PC-3 (cell line): ENCODE data around the gene RGS9. TPM values are rescaled to one million over a fixed set of nuclear protein-coding genes. Genes with fewer than 3 reads are reported as not detected.
A peak's percentile ranks its signal among the peaks of the same experiment; 100 is the strongest.
"Not testable (repeated sequence)": the region's sequence is repeated elsewhere in the genome, so short reads cannot be mapped to it uniquely, and the experiment has no call there.

ENCODE experiments used
- ATAC-seq: fragments of 200-7000 bp; cut with Tn5 transposase; 2 replicates; pipeline ENCODE4 v1.9.1; 2020; ENCODE audit warnings: mild to moderate bottlenecking, moderate library complexity
- BruUV-seq: library from RNA; stranded (reverse); fragments of 400-500 nt; replicated peaks from 2 replicates; lab custom pipeline; 2021; lab: Mats Ljungman, UMichigan
- CTCF ChIA-PET: fragments of 300-600 bp; sonication (Branson Sonifier 250); formaldehyde crosslinking; loops from one replicate; lab custom pipeline; 2022; ENCODE audit warnings: antibody characterized with exemption; lab: Charles Lee
- POLR2A ChIA-PET: fragments of 300-600 bp; sonication (Branson Sonifier 250); formaldehyde crosslinking; loops from one replicate; lab custom pipeline; 2022; ENCODE audit warnings: antibody characterized with exemption; ENCODE audit not compliant: unreplicated experiment; lab: Charles Lee
- DNase-seq: peaks from one replicate; pipeline ENCODE4 v3.0.0-alpha.2; 2015
- H2AFZ ChIP-seq: fragments of 300-600 bp; sonication (generic); 2 replicates; pipeline ENCODE4 v1.6.0; 2016; ENCODE audit warnings: antibody characterized with exemption, low read length
- H3F3A ChIP-seq: fragments of 300-600 bp; sonication (generic); one replicate; pipeline ENCODE4 v1.6.0; 2017; ENCODE audit warnings: antibody characterized with exemption, low read length, control low read depth, mild to moderate bottlenecking; ENCODE audit not compliant: unreplicated experiment
- H3K27ac ChIP-seq: fragments of 300-600 bp; sonication (generic); 2 replicates; pipeline ENCODE4 v1.5.1; 2016; ENCODE audit warnings: mild to moderate bottlenecking, low read length
- H3K27me3 ChIP-seq: fragments of 300-600 bp; sonication (generic); 2 replicates; pipeline ENCODE4 v1.6.1; 2016; ENCODE audit warnings: low read length, mixed read lengths
- H3K36me3 ChIP-seq: fragments of 300-600 bp; sonication (generic); 2 replicates; pipeline ENCODE4 v1.6.1; 2016; ENCODE audit warnings: low read depth, mixed run types, low read length, mixed read lengths
- H3K4me1 ChIP-seq: fragments of 300-600 bp; sonication (generic); 2 replicates; pipeline ENCODE4 v1.5.1; 2016; ENCODE audit warnings: low read length; ENCODE audit not compliant: insufficient read depth
- H3K4me2 ChIP-seq: fragments of 300-600 bp; sonication (generic); 2 replicates; pipeline ENCODE4 v1.6.0; 2016; ENCODE audit warnings: low read length
- H3K4me3 ChIP-seq: fragments of 300-600 bp; sonication (generic); 2 replicates; pipeline ENCODE4 v1.5.1; 2016; ENCODE audit warnings: mild to moderate bottlenecking, low read length, mixed read lengths
- H3K79me2 ChIP-seq: fragments of 300-600 bp; sonication (generic); 2 replicates; pipeline ENCODE4 v1.6.1; 2017; ENCODE audit warnings: low read length, mixed read lengths
- H3K9ac ChIP-seq: fragments of 300-600 bp; sonication (generic); 2 replicates; pipeline ENCODE4 v1.6.0; 2016; ENCODE audit warnings: mild to moderate bottlenecking, low read length
- H3K9me2 ChIP-seq: fragments of 300-600 bp; sonication (generic); replicated peaks from 2 replicates; pipeline ENCODE4 v1.6.1; 2016; ENCODE audit warnings: mixed run types, low read length, mixed read lengths
- H3K9me3 ChIP-seq: fragments of 300-600 bp; sonication (generic); 2 replicates; pipeline ENCODE4 v1.6.1; 2016; ENCODE audit warnings: low read length, mixed read lengths
- H4K20me1 ChIP-seq: fragments of 300-600 bp; sonication (generic); 2 replicates; pipeline ENCODE4 v1.6.1; 2016; ENCODE audit warnings: low read length, mixed read lengths
- EZH2 ChIP-seq: fragments of 300-600 bp; sonication (generic); IDR thresholded peaks from one replicate; pipeline ENCODE4 v1.6.1; 2017; ENCODE audit warnings: antibody characterized with exemption, mild to moderate bottlenecking, low read length; ENCODE audit not compliant: unreplicated experiment
- EZH2phosphoT487 ChIP-seq: fragments of 300-600 bp; sonication (generic); IDR thresholded peaks from 2 replicates; pipeline ENCODE4 v1.6.1; 2018; ENCODE audit warnings: mild to moderate bottlenecking, antibody characterized with exemption, low read length, borderline replicate concordance
- intact Hi-C: fragments of 100-400 bp; cut with micrococcal nuclease; formaldehyde crosslinking; loops from 2 replicates; pipeline ENCODE4 v1.9.0; 2023
- total RNA-seq: library from RNA; depleted of rRNA; stranded (reverse); fragments of >200 nt; gene quantifications from 2 replicates; pipeline ENCODE4 v1.2.3, GENCODE V29; 2014
- TF ChIP-seq, protein P1 (sequence below): fragments of 300-600 bp; sonication (generic); conservative IDR thresholded peaks from 2 replicates; pipeline ENCODE4 v1.5.1; 2017; ENCODE audit warnings: antibody characterized with exemption, low read depth, mild to moderate bottlenecking, low read length

RGS9 gene
- total RNA-seq, 1 experiment from 2014 or later: 2.7 TPM

DNA sequence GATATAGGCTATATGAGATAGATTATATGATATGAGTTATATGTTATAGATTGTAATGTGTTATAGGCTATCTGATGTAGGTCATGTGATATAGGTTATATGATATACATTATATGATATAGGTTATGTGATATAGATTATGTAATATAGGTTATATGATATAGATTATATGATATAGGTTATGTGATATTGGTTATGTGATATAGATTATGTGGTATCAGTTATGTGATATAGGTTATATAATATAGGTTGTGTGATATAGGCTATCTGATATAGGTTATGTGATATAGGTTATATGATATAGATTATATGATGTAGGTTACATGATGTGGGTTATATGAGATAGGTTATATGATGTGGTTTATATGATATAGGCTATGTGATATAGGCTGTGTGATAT lies 68.5 kb downstream of the RGS9 start:
- ChIA-PET CTCF (no interaction called here), POLR2A (no interaction called here)
- no peak overlapping the region for H3K27ac ChIP-seq
- no peak overlapping the region for H2AFZ ChIP-seq
- H3K4me2 ChIP-seq: no peak overlapping the region
- H4K20me1 ChIP-seq: no peaks in the 10 kb centered on the region
- intact Hi-C loops: no loop called here
- no peaks in the 10 kb centered on the region for H3K79me2 ChIP-seq
- H3K9me2 ChIP-seq: no peaks in the 10 kb centered on the region
- no peaks in the 10 kb centered on the region for H3K27me3 ChIP-seq
- peaks cover 17% of the 10 kb centered on the region for H3K4me1 ChIP-seq
- TF ChIP-seq, protein P1, sequence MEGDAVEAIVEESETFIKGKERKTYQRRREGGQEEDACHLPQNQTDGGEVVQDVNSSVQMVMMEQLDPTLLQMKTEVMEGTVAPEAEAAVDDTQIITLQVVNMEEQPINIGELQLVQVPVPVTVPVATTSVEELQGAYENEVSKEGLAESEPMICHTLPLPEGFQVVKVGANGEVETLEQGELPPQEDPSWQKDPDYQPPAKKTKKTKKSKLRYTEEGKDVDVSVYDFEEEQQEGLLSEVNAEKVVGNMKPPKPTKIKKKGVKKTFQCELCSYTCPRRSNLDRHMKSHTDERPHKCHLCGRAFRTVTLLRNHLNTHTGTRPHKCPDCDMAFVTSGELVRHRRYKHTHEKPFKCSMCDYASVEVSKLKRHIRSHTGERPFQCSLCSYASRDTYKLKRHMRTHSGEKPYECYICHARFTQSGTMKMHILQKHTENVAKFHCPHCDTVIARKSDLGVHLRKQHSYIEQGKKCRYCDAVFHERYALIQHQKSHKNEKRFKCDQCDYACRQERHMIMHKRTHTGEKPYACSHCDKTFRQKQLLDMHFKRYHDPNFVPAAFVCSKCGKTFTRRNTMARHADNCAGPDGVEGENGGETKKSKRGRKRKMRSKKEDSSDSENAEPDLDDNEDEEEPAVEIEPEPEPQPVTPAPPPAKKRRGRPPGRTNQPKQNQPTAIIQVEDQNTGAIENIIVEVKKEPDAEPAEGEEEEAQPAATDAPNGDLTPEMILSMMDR: no peak
- TF ChIP-seq EZH2phosphoT487 (no peak), EZH2 (no peak)
- no peak overlapping the region for H3K4me3 ChIP-seq
- no peaks in the 10 kb centered on the region for H3F3A ChIP-seq
- DNase-seq: no peak
- BruUV-seq: no TSS peak
- H3K36me3 ChIP-seq: no peaks in the 10 kb centered on the region
- H3K9ac ChIP-seq: no peak overlapping the region
- no peaks in the 10 kb centered on the region for H3K9me3 ChIP-seq
- ATAC-seq: no peak

- H3K4me2 ChIP-seq, H3K9ac ChIP-seq, H3K9me3 ChIP-seq, H3F3A ChIP-seq, H3K79me2 ChIP-seq, H3K36me3 ChIP-seq, H3K27me3 ChIP-seq, H3K4me3 ChIP-seq, H3K27ac ChIP-seq, H3K9me2 ChIP-seq, H2AFZ ChIP-seq, H4K20me1 ChIP-seq, POLR2A ChIA-PET, intact Hi-C loops, BruUV-seq: not testable (repeated sequence)
- CTCF ChIA-PET: interaction anchor here (0.6 kb wide), 1 partner anchor 107 kb away, joined by 3 read pairs; no protein-coding TSS in a partner anchor
- peaks cover 12% of the 10 kb centered on the region for H3K4me1 ChIP-seq
- ATAC-seq (peak; percentile 100), DNase-seq (peak; percentile 81)
Observed at GRCh38 chr17:65207448-65207847, 70.3 kb downstream of the RGS9 start.

GRCh38 chr17:65208717-65209116 lies 71.5 kb downstream of the RGS9 start:
- POLR2A ChIA-PET: no interaction called here

DNA sequence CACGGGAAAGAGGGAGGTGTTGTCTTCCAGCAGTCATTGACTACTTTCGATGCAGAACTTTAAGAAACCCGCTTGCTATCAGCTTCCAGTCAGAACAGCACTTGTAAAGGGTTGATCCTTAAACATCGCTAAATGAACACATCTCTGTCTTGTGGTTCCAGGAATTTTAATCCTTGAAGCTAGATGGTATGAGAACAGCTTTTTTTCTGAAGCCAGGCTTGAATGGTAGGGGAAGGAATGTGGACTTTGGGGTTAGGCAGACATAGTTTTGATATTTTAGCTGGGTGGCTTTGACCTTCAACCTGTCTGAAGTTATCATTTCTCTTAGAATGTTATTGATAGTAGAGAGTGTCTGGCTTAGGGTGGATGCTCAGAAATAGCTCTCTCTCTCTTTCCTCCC lies 81.1 kb downstream of the RGS9 start:
- H3K9me3 ChIP-seq: no peaks in the 10 kb centered on the region
- TF ChIP-seq, protein P1: no peak
- H2AFZ ChIP-seq: no peak overlapping the region
- H3K27me3 ChIP-seq: peaks cover 43% of the 10 kb centered on the region
- ChIA-PET POLR2A (no interaction called here), CTCF (interaction anchor here (1.1 kb wide), 1 partner anchor 947 kb away, joined by 3 read pairs; no protein-coding TSS in a partner anchor)
- H3K4me1 ChIP-seq: peaks cover 8% of the 10 kb centered on the region
- no TSS peak for BruUV-seq
- H3K4me3 ChIP-seq: no peak overlapping the region
- H3K9ac ChIP-seq: no peak overlapping the region
- intact Hi-C loops: no loop called here
- H3F3A ChIP-seq: no peaks in the 10 kb centered on the region
- H3K27ac ChIP-seq: no peak overlapping the region
- H4K20me1 ChIP-seq: no peaks in the 10 kb centered on the region
- no peak for DNase-seq
- H3K36me3 ChIP-seq: no peaks in the 10 kb centered on the region
- no peak for ATAC-seq
- H3K4me2 ChIP-seq: no peak overlapping the region
- no peaks in the 10 kb centered on the region; the same call in 1 of the 2 replicates for H3K9me2 ChIP-seq
- no peaks in the 10 kb centered on the region for H3K79me2 ChIP-seq

More at GRCh38 chr17:65208717-65209116, 71.5 kb downstream of the RGS9 start:
- no peaks in the 10 kb centered on the region for H4K20me1 ChIP-seq
- no peaks in the 10 kb centered on the region for H3K36me3 ChIP-seq
- H3K27ac ChIP-seq: no peak overlapping the region
- no peak overlapping the region for H3K4me2 ChIP-seq
- CTCF ChIA-PET: no interaction called here
- H3K4me1 ChIP-seq: peaks cover 12% of the 10 kb centered on the region
- H3K9ac ChIP-seq: no peak overlapping the region
- H3K79me2 ChIP-seq: no peaks in the 10 kb centered on the region
- intact Hi-C loops: no loop called here
- TF ChIP-seq EZH2 (no peak), EZH2phosphoT487 (no peak)
- no peaks in the 10 kb centered on the region for H3F3A ChIP-seq
- no TSS peak for BruUV-seq
- H3K9me2 ChIP-seq: no peaks in the 10 kb centered on the region
- no peaks in the 10 kb centered on the region for H3K9me3 ChIP-seq
- DNase-seq: no peak
- H3K27me3 ChIP-seq: peaks cover 12% of the 10 kb centered on the region; the same call in 1 of the 2 replicates
- no peak overlapping the region for H2AFZ ChIP-seq
- no peak for ATAC-seq
- no peak overlapping the region for H3K4me3 ChIP-seq
